GM18511 (cell line): ENCODE data around the gene BDKRB2.
A peak's percentile ranks its signal among the peaks of the same experiment; 100 is the strongest.

Source experiments
- ATAC-seq: cut with Tn5 transposase; IDR thresholded peaks from one replicate; pipeline ENCODE4 v1.9.1; 2021; ENCODE audit warnings: mild to moderate bottlenecking, moderate library complexity; ENCODE audit not compliant: unreplicated experiment

Gene BDKRB2

GRCh38 chr14:96197969-96198368, 6.7 kb upstream of the BDKRB2 start:
- ATAC-seq = no peak

- ATAC-seq = peak; percentile 48
These were observed 6.1 kb upstream of the BDKRB2 start for GRCh38 chr14:96198430-96199130.

GRCh38 chr14:96201157-96201556, 3.5 kb upstream of the BDKRB2 start:
- ATAC-seq = no peak

- no peak for ATAC-seq
These were observed 2.7 kb upstream of the BDKRB2 start for GRCh38 chr14:96201965-96202364.

GRCh38 chr14:96202441-96203094, 2.1 kb upstream of the BDKRB2 start:
- ATAC-seq = no peak

- no peak for ATAC-seq
These were observed 1.5 kb upstream of the BDKRB2 start for GRCh38 chr14:96203116-96203515.

GRCh38 chr14:96203635-96204034, 1.0 kb upstream of the BDKRB2 start:
- no peak for ATAC-seq

GRCh38 chr14:96205059-96205977, 679 bp downstream of the BDKRB2 start:
- no peak for ATAC-seq

GRCh38 chr14:96205978-96206360, 1.3 kb downstream of the BDKRB2 start:
- no peak for ATAC-seq

GRCh38 chr14:96206461-96206860, 1.8 kb downstream of the BDKRB2 start:
- ATAC-seq = no peak

GRCh38 chr14:96207686-96208085, 3.0 kb downstream of the BDKRB2 start:
- ATAC-seq = no peak

- ATAC-seq = no peak
These were observed 4.1 kb downstream of the BDKRB2 start for GRCh38 chr14:96208739-96209138.

- ATAC-seq = no peak
These were observed 7.5 kb downstream of the BDKRB2 start for GRCh38 chr14:96212140-96212539.

- ATAC-seq = no peak
These were observed 8.3 kb downstream of the BDKRB2 start for GRCh38 chr14:96212896-96213295.

GRCh38 chr14:96213871-96214465, 9.3 kb downstream of the BDKRB2 start:
- ATAC-seq = no peak

GRCh38 chr14:96214793-96215192, 10.2 kb downstream of the BDKRB2 start:
- no peak for ATAC-seq

- no peak for ATAC-seq
These were observed 11.0 kb downstream of the BDKRB2 start for GRCh38 chr14:96215452-96216244.

- ATAC-seq = no peak
These were observed 12.0 kb downstream of the BDKRB2 start for GRCh38 chr14:96216627-96217026.

GRCh38 chr14:96217376-96217913, 12.8 kb downstream of the BDKRB2 start:
- ATAC-seq = no peak

- ATAC-seq = no peak
These were observed 16.5 kb downstream of the BDKRB2 start for GRCh38 chr14:96221109-96221650.
